Mucosa of rectum (tissue), 2 donors: ENCODE measurements around the gene APOD.
"Not testable (repeated sequence)": the region's sequence is repeated elsewhere in the genome, so short reads cannot be mapped to it uniquely, and the experiment has no call there.

ENCODE experiments used
- H3K27ac ChIP-seq, 2 donors: one replicate each; pipeline ENCODE4 v1.7.0; 2013; ENCODE audit warnings: inconsistent platforms in 2 of 2, low read depth in 2 of 2, low read length in 2 of 2
- H3K27me3 ChIP-seq, 2 donors: one replicate each; pipeline ENCODE4 v1.7.0; 2013; ENCODE audit warnings: low read length in 2 of 2; ENCODE audit not compliant: control insufficient read depth in 2 of 2, insufficient read depth in 2 of 2
- H3K36me3 ChIP-seq, 2 donors: one replicate each; pipeline ENCODE4 v1.7.0; 2013; ENCODE audit warnings: low read length in 2 of 2; ENCODE audit not compliant: control insufficient read depth in 2 of 2, insufficient read depth in 2 of 2
- H3K4me1 ChIP-seq, 2 donors: one replicate each; pipeline ENCODE4 v1.7.0; 2013; ENCODE audit warnings: low read length in 2 of 2, mild to moderate bottlenecking in 1 of 2; ENCODE audit not compliant: control insufficient read depth in 2 of 2, insufficient read depth in 2 of 2
- H3K4me3 ChIP-seq, 2 donors: one replicate each; pipeline ENCODE4 v1.7.0; 2013; ENCODE audit warnings: low read length in 2 of 2
- H3K9ac ChIP-seq, 2 donors: one replicate each; pipeline ENCODE4 v1.7.0; 2013; ENCODE audit warnings: low read length in 2 of 2, low read depth in 1 of 2, mild to moderate bottlenecking in 1 of 2
- H3K9me3 ChIP-seq, 2 donors: one replicate each; pipeline ENCODE4 v1.7.0; 2013; ENCODE audit warnings: low read length in 2 of 2; ENCODE audit not compliant: control insufficient read depth in 2 of 2
- donor health status: healthy.
- donor health status: Normal muscosa, but diverticular disease.

Gene APOD

DNA sequence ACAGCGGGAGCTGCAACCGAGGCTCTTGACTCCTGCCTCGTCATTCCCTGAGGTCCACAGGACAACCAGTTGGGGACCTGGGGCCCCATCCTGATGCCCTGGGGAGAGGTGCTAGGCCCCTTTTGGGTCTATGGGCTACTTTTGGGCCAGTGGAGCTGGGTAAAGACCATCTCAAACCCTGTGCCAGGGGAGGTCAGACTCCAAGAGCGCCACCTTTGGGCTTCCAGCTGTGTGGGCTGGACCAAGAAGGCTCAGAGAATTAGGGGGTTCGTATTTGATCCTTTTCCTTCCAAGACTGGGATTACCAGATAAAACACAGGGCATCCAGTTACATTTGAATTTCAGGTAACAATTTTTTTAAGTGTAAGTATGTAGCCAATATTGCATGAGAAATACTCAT, 33.4 kb upstream of the APOD start:
- H3K36me3 ChIP-seq, H3K4me3 ChIP-seq, H3K9me3 ChIP-seq, H3K9ac ChIP-seq, H3K27ac ChIP-seq, H3K27me3 ChIP-seq, H3K4me1 ChIP-seq: not testable (repeated sequence)

GRCh38 chr3:195616681-195617080, 32.9 kb upstream of the APOD start:
- Histone ChIP-seq H3K4me1 (no peaks in the 10 kb centered on the region), H3K27ac (no peak overlapping the region), H3K9ac (no peak overlapping the region), H3K4me3 (no peak overlapping the region), H3K9me3 (no peaks in the 10 kb centered on the region), H3K27me3 (no peaks in the 10 kb centered on the region), H3K36me3 (no peaks in the 10 kb centered on the region)

- H3K36me3 ChIP-seq, H3K4me3 ChIP-seq, H3K27me3 ChIP-seq, H3K4me1 ChIP-seq, H3K27ac ChIP-seq, H3K9ac ChIP-seq, H3K9me3 ChIP-seq: not testable (repeated sequence)
These were observed 32.3 kb upstream of the APOD start for GRCh38 chr3:195615952-195616537.

GRCh38 chr3:195614672-195615504, 31.1 kb upstream of the APOD start:
- H3K4me1 ChIP-seq, H3K27me3 ChIP-seq, H3K9me3 ChIP-seq, H3K9ac ChIP-seq, H3K36me3 ChIP-seq: not testable (repeated sequence)
- Histone ChIP-seq H3K4me3 (peak overlapping the region; percentile 46 to 48), H3K27ac (peak overlapping the region; percentile 52 to 63)

- no peak overlapping the region for H3K9ac ChIP-seq
- H3K36me3 ChIP-seq = no peaks in the 10 kb centered on the region
- no peak overlapping the region for H3K4me3 ChIP-seq
- no peak overlapping the region for H3K27ac ChIP-seq
- H3K27me3 ChIP-seq = no peaks in the 10 kb centered on the region
- no peaks in the 10 kb centered on the region for H3K4me1 ChIP-seq
- H3K9me3 ChIP-seq = no peaks in the 10 kb centered on the region
These were observed 29.8 kb upstream of the APOD start for GRCh38 chr3:195613468-195614069.

DNA sequence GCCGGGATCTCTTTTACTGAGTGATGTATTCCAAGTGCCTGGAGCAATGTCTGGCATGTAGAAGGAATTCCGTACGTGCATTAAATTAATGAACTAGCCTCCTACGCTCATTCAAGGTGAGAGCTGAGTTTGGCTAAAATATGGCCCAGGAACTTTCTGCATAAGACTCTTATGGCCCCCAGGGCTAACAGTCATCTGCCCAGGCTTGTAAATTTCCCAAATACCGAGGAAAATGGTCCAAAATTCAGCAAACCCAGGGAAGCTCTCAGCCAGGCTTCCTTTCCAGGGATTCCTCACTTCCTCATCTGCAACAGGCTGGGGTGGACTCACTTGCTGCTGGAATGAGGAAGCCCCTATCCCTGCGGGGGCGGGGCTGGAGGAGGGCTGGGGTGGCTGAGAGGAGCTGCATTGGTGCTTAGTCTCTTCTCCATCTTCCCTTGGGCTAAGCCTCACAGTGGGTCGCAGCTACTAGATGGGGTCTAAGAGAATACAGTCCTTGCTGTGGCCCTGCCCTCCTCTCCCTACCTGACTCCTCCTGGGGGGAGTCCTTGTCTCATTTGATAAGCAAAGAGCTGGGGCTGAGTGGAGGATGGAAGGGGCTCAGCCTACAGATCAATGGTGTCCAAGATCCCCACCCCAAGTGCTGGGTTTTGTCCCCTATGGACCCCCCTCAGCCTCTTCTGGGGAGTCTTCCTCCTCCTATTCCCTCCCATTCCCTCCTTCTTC, 28.5 kb upstream of the APOD start:
- no peak overlapping the region for H3K27ac ChIP-seq

GRCh38 chr3:195609229-195609628, 25.5 kb upstream of the APOD start:
- no peaks in the 10 kb centered on the region for H3K27me3 ChIP-seq
- no peak overlapping the region for H3K9ac ChIP-seq
- H3K36me3 ChIP-seq = no peaks in the 10 kb centered on the region
- H3K9me3 ChIP-seq = no peaks in the 10 kb centered on the region
- no peak overlapping the region for H3K4me3 ChIP-seq
- no peaks in the 10 kb centered on the region for H3K4me1 ChIP-seq
- no peak overlapping the region for H3K27ac ChIP-seq

More for the DNA sequence above, 28.5 kb upstream of the APOD start:
- H3K36me3 ChIP-seq = no peaks in the 10 kb centered on the region
- H3K4me3 ChIP-seq = no peak overlapping the region
- no peaks in the 10 kb centered on the region for H3K9me3 ChIP-seq
- no peaks in the 10 kb centered on the region for H3K4me1 ChIP-seq
- no peak overlapping the region for H3K9ac ChIP-seq
- H3K27me3 ChIP-seq = no peaks in the 10 kb centered on the region

GRCh38 chr3:195601785-195602184, 18.0 kb upstream of the APOD start:
- H3K36me3 ChIP-seq, H3K27ac ChIP-seq, H3K9me3 ChIP-seq: not testable (repeated sequence)

DNA sequence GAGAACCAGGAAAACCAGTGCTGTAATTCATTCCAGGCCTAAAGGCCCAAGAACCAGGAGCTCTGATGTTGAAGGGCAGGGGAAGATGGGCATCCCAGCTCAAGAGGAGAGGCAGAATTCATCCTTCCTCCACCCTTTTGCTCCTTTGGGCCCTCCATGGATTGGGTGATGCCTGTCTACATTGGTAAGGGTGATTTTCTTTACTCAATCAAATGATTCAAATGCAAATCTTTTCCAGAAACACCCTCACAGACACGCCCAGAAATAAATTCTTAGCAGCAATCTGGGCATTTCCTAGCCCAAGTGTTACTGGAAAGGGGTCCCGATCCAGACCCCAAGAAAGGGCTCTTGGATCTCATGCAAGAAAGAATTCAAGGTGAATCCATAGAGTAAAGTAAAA, 17.6 kb upstream of the APOD start:
- Histone ChIP-seq H3K4me3 (no peak overlapping the region), H3K27me3 (no peaks in the 10 kb centered on the region), H3K36me3 (no peaks in the 10 kb centered on the region), H3K9ac (no peak overlapping the region), H3K4me1 (no peaks in the 10 kb centered on the region), H3K27ac (no peak overlapping the region), H3K9me3 (no peaks in the 10 kb centered on the region)

More at GRCh38 chr3:195601785-195602184, 18.0 kb upstream of the APOD start:
- H3K4me3 ChIP-seq, H3K4me1 ChIP-seq, H3K9ac ChIP-seq, H3K27me3 ChIP-seq: not testable (repeated sequence)

DNA sequence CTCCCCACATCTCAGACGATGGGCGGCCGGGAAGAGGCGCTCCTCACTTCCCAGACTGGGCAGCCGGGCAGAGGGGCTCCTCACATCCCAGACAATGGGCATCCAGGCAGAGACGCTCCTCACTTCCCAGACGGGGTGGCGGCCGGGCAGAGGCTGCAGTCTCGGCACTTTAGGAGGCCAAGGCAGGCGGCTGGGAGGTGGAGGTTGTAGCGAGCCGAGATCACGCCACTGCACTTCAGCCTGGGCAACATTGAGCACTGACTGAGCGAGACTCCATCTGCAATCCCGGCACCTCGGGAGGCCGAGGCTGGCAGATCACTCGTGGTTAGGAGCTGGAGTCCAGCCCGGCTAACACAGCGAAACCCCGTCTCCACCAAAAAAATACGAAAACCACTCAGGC, 16.2 kb upstream of the APOD start:
- H3K9ac ChIP-seq, H3K27me3 ChIP-seq, H3K4me3 ChIP-seq, H3K4me1 ChIP-seq, H3K36me3 ChIP-seq, H3K27ac ChIP-seq, H3K9me3 ChIP-seq: not testable (repeated sequence)
